ENCODE measurements around the gene ST8SIA5. TPM values are rescaled to one million over a fixed set of nuclear protein-coding genes. Genes with fewer than 3 reads are reported as not detected.

The ST8SIA5 gene
- total and polyA plus RNA-seq, 7 donors, result under 0.01 to 0.81 (median 0.22) TPM; not detected in 3

- intact Hi-C loops (cut with DNase I), result no loop called here
- Histone ChIP-seq H3K36me3 (no peaks in the 10 kb centered on the region), H3K9me3 (no peaks in the 10 kb centered on the region), H3K27ac (no peak overlapping the region), H3K27me3 (peaks cover 9 to 23% (median 10%) of the 10 kb centered on the region in 3 donors), H3K4me1 (peaks cover 0 to 11% (median 11%) of the 10 kb centered on the region in 4 donors), H3K4me3 (no peak overlapping the region)
- no peak for DNase-seq
- 84 to 90% methylated on average over 8 of the region's 8 CpGs for WGBS, 2 donors
- TF ChIP-seq CTCF (IDR thresholded peaks at IDR 0.05), result no peak
- TF ChIP-seq POLR2A (IDR thresholded peaks at IDR 0.05), result no peak
- no peak for TF ChIP-seq POLR2AphosphoS5 (IDR thresholded peaks at IDR 0.05)
- no peak for TF ChIP-seq EP300 (IDR thresholded peaks at IDR 0.05)
Observed at GRCh38 chr18:46751882-46752281, 5.0 kb downstream of the ST8SIA5 start.

- peaks cover 0 to 10% (median 0%) of the 10 kb centered on the region in 3 donors for H3K27me3 ChIP-seq
- no peak for DNase-seq
- 77 to 80% methylated on average over 6 of the region's 6 CpGs for WGBS, 2 donors
- no peak overlapping the region for H3K27ac ChIP-seq
- H3K9me3 ChIP-seq, result no peaks in the 10 kb centered on the region
- intact Hi-C loops (cut with DNase I), result no loop called here
- no peaks in the 10 kb centered on the region for H3K4me1 ChIP-seq
- no peak overlapping the region for H3K4me3 ChIP-seq
- no peak for TF ChIP-seq CTCF (IDR thresholded peaks at IDR 0.05)
- no peak for TF ChIP-seq POLR2A (IDR thresholded peaks at IDR 0.05)
- no peak for TF ChIP-seq POLR2AphosphoS5 (IDR thresholded peaks at IDR 0.05)
- H3K36me3 ChIP-seq, result no peaks in the 10 kb centered on the region
Observed at GRCh38 chr18:46750626-46751025, 6.2 kb downstream of the ST8SIA5 start.

GRCh38 chr18:46748466-46748865 is 8.4 kb downstream of the ST8SIA5 start:
- no peak overlapping the region for H3K27ac ChIP-seq
- no peaks in the 10 kb centered on the region for H3K4me1 ChIP-seq
- DNase-seq, result no peak
- H3K4me3 ChIP-seq, result no peak overlapping the region
- H3K36me3 ChIP-seq, result no peaks in the 10 kb centered on the region
- H3K27me3 ChIP-seq, result no peaks in the 10 kb centered on the region
- TF ChIP-seq POLR2AphosphoS5 (IDR thresholded peaks at IDR 0.05), result no peak
- no peak for TF ChIP-seq EP300 (IDR thresholded peaks at IDR 0.05)
- TF ChIP-seq CTCF (IDR thresholded peaks at IDR 0.05), result no peak
- TF ChIP-seq POLR2A (IDR thresholded peaks at IDR 0.05), result no peak
- WGBS, 2 donors, result 77 to 84% methylated on average over 2 of the region's 2 CpGs
- no peaks in the 10 kb centered on the region for H3K9me3 ChIP-seq
- intact Hi-C loops (cut with DNase I), result no loop called here

DNA sequence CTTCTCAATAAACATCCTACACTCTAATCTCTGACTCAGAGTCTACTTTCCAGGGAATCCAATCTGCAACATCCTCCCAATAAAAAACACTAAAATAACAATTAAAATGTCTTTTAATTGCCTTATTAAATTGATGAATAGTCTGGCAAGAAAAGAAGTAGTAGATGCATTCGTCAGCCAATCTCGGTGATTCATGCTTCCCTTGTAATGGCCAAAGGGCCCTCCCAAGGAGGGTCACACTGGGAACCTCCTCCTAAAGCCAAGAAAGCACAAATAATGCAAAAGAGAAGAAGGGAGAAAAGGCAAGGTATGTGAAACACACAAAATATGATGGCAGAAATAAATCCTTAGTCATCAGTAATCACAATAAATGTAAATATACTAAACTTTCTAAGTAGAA is 16.8 kb downstream of the ST8SIA5 start:
- no peak overlapping the region for H3K4me3 ChIP-seq
- WGBS, 2 donors, result 75 to 83% methylated on average over 2 of the region's 2 CpGs
- TF ChIP-seq EP300 (IDR thresholded peaks at IDR 0.05) (no peak), POLR2AphosphoS5 (IDR thresholded peaks at IDR 0.05) (no peak), POLR2A (IDR thresholded peaks at IDR 0.05) (no peak), CTCF (IDR thresholded peaks at IDR 0.05) (no peak)
- H3K27ac ChIP-seq, result no peak overlapping the region
- H3K36me3 ChIP-seq, result no peaks in the 10 kb centered on the region
- no peaks in the 10 kb centered on the region for H3K4me1 ChIP-seq
- peaks cover 0 to 10% (median 0%) of the 10 kb centered on the region in 4 donors for H3K9me3 ChIP-seq
- no peak for DNase-seq
- H3K27me3 ChIP-seq, result no peaks in the 10 kb centered on the region
- intact Hi-C loops (cut with DNase I), result no loop called here

- intact Hi-C loops (cut with DNase I), result no loop called here
- no peak for DNase-seq
- TF ChIP-seq CTCF (IDR thresholded peaks at IDR 0.05) (no peak), POLR2AphosphoS5 (IDR thresholded peaks at IDR 0.05) (no peak), EP300 (IDR thresholded peaks at IDR 0.05) (no peak), POLR2A (IDR thresholded peaks at IDR 0.05) (no peak)
- Histone ChIP-seq H3K9me3 (peaks cover 0 to 10% (median 0%) of the 10 kb centered on the region in 4 donors), H3K27ac (no peak overlapping the region), H3K27me3 (no peaks in the 10 kb centered on the region), H3K4me3 (no peak overlapping the region), H3K36me3 (no peaks in the 10 kb centered on the region), H3K4me1 (no peaks in the 10 kb centered on the region)
- WGBS, 2 donors, result 81 to 84% methylated on average over 7 of the region's 7 CpGs
Observed at GRCh38 chr18:46738491-46738890, 18.4 kb downstream of the ST8SIA5 start.

Measured in sigmoid colon (tissue), 7 donors.